Hepatocyte (in vitro differentiated cells): ENCODE results near the gene RNF212B.

ENCODE experiments used
- CTCF ChIP-seq: fragments of 200-600 bp; sonication (generic); IDR thresholded peaks from 2 replicates; pipeline ENCODE4 v1.5.1; 2016; ENCODE audit warnings: antibody characterized with exemption, mild to moderate bottlenecking; ENCODE audit not compliant: poor library complexity
- EZH2 ChIP-seq: fragments of 200-600 bp; sonication (generic); IDR thresholded peaks from 2 replicates; pipeline ENCODE4 v1.6.1; 2016; ENCODE audit warnings: antibody characterized with exemption, mild to moderate bottlenecking, borderline replicate concordance

GRCh38 chr14:23307687-23308644, 70.2 kb downstream of the RNF212B start:
- no peak for TF ChIP-seq CTCF
- no peak for TF ChIP-seq EZH2
